Liver (tissue), 9 donors: ENCODE data around the gene DNTTIP2. TPM values are rescaled to one million over a fixed set of nuclear protein-coding genes. Genes with fewer than 3 reads are reported as not detected.

ENCODE experiments used
- DNase-seq: peaks from one replicate; pipeline ENCODE4 v3.0.0-alpha.2; 2017; ENCODE audit warnings: low spot score
- H3K27ac ChIP-seq, 2 donors: one replicate each; pipeline ENCODE4 v1.7.0; 2013; ENCODE audit warnings: inconsistent platforms in 2 of 2, low read length in 2 of 2, control low read depth in 1 of 2, low read depth in 1 of 2, mild to moderate bottlenecking in 1 of 2
- H3K27me3 ChIP-seq, 4 donors: one replicate each; pipeline versions ENCODE4 v1.6.1 to v1.7.0; 2013; ENCODE audit warnings: low read length in 3 of 4, inconsistent platforms in 1 of 4, mild to moderate bottlenecking in 1 of 4, moderate library complexity in 1 of 4; ENCODE audit not compliant: control insufficient read depth in 4 of 4, insufficient read depth in 4 of 4
- H3K36me3 ChIP-seq, 4 donors: one replicate each; pipeline versions ENCODE4 v1.6.1 to v1.7.0; 2013; ENCODE audit warnings: low read length in 3 of 4, mild to moderate bottlenecking in 3 of 4, low read depth in 1 of 4, moderate library complexity in 1 of 4; ENCODE audit not compliant: control insufficient read depth in 4 of 4, insufficient read depth in 3 of 4
- H3K4me1 ChIP-seq, 4 donors: one replicate each; pipeline versions ENCODE4 v1.6.1 to v1.7.0; 2013; ENCODE audit warnings: low read length in 3 of 4, mild to moderate bottlenecking in 3 of 4, moderate library complexity in 1 of 4; ENCODE audit not compliant: control insufficient read depth in 4 of 4, insufficient read depth in 4 of 4
- H3K4me3 ChIP-seq, 3 donors: one replicate each; pipeline versions ENCODE4 v1.6.1 to v1.7.0; 2013; ENCODE audit warnings: low read length in 3 of 3, control low read depth in 1 of 3, low read depth in 1 of 3, mild to moderate bottlenecking in 1 of 3
- H3K9ac ChIP-seq, 2 donors: one replicate each; pipeline ENCODE4 v1.7.0; 2013; ENCODE audit warnings: low read length in 2 of 2, mild to moderate bottlenecking in 2 of 2, moderate library complexity in 2 of 2, control low read depth in 1 of 2, low read depth in 1 of 2
- H3K9me3 ChIP-seq, 4 donors: one replicate each; pipeline versions ENCODE4 v1.6.1 to v1.7.0; 2013; ENCODE audit warnings: low read length in 3 of 4; ENCODE audit not compliant: control insufficient read depth in 4 of 4
- EGR1 ChIP-seq, 2 donors: IDR thresholded peaks; 2 replicates each; pipeline ENCODE4 v1.6.1; 2016 to 2018; ENCODE audit warnings: antibody characterized with exemption in 2 of 2, low read depth in 2 of 2
- FOXA1 ChIP-seq: IDR thresholded peaks from 2 replicates; pipeline ENCODE4 v1.6.1; 2016; ENCODE audit warnings: antibody characterized with exemption
- FOXA2 ChIP-seq: IDR thresholded peaks from 2 replicates; pipeline ENCODE4 v1.6.1; 2016; ENCODE audit warnings: antibody characterized with exemption
- GABPA ChIP-seq, 2 donors: IDR thresholded peaks in 1 of 2; conservative IDR thresholded peaks in 1 of 2; 2 replicates each; pipeline ENCODE4 v1.6.1; 2016; ENCODE audit warnings: antibody characterized with exemption in 2 of 2, mild to moderate bottlenecking in 1 of 2, moderate library complexity in 1 of 2
- HNF4A ChIP-seq, 2 donors: conservative IDR thresholded peaks; 2 replicates each; pipeline ENCODE4 v1.6.1; 2016; ENCODE audit warnings: antibody characterized with exemption in 2 of 2, mild to moderate bottlenecking in 2 of 2
- HNF4G ChIP-seq: IDR thresholded peaks from 2 replicates; pipeline ENCODE4 v1.6.1; 2016; ENCODE audit warnings: antibody characterized with exemption
- JUND ChIP-seq, 2 donors: IDR thresholded peaks; 2 replicates each; pipeline ENCODE4 v1.6.1; 2016; ENCODE audit warnings: antibody characterized with exemption in 2 of 2
- NR2F2 ChIP-seq: IDR thresholded peaks from 2 replicates; pipeline ENCODE4 v1.6.1; 2016; ENCODE audit warnings: antibody characterized with exemption
- RAD21 ChIP-seq, 2 donors: IDR thresholded peaks; 2 replicates each; pipeline ENCODE4 v1.6.1; 2016; ENCODE audit warnings: antibody characterized with exemption in 2 of 2, mild to moderate bottlenecking in 2 of 2
- RXRA ChIP-seq, 2 donors: IDR thresholded peaks; 2 replicates each; pipeline ENCODE4 v1.6.1; 2017 to 2018; ENCODE audit warnings: antibody characterized with exemption in 2 of 2, mild to moderate bottlenecking in 1 of 2
- SP1 ChIP-seq: IDR thresholded peaks from 2 replicates; pipeline ENCODE4 v1.6.1; 2018; ENCODE audit warnings: antibody characterized with exemption, mild to moderate bottlenecking
- TAF1 ChIP-seq: conservative IDR thresholded peaks from 2 replicates; pipeline ENCODE4 v1.6.1; 2016; ENCODE audit warnings: antibody characterized with exemption, mild to moderate bottlenecking
- YY1 ChIP-seq: IDR thresholded peaks from 2 replicates; pipeline ENCODE4 v1.6.1; 2016; ENCODE audit warnings: antibody characterized with exemption, mild to moderate bottlenecking
- WGBS: extraction: QIAGEN DNeasy Blood & Tissue Kit; methylation state at CpG from one replicate; pipeline ENCODE4 v1.1.7; 2013; 5-methylcytosine and 5-hydroxymethylcytosine counted together
- polyA plus RNA-seq, 2 donors: library from polyadenylated mRNA; stranded (reverse) in 1 of 2; unstranded in 1 of 2; fragments of 200-250 nt in 1 of 2; fragments of >200 nt in 1 of 2; fragmentation: Nextera tagmentation in 1 of 2; extraction: Ambion mirVana in 1 of 2; gene quantifications; one replicate each; pipeline versions ENCODE4 v1.2.1 to v1.2.3, GENCODE V29; 2013 to 2015
- total RNA-seq, 2 donors: library from RNA; depleted of rRNA; stranded (reverse); fragments of >200 nt; gene quantifications; one replicate each; pipeline ENCODE4 v1.2.3, GENCODE V29; 2014
- TF ChIP-seq, protein P1 (sequence below): IDR thresholded peaks from 2 replicates; pipeline ENCODE4 v1.6.1; 2016; ENCODE audit warnings: antibody characterized with exemption, mild to moderate bottlenecking
- TF ChIP-seq, protein P2 (sequence below): IDR thresholded peaks from 2 replicates; pipeline ENCODE4 v1.6.1; 2016; ENCODE audit warnings: antibody characterized with exemption
- TF ChIP-seq, protein P3 (sequence below): fragments of 150-350 bp; IDR thresholded peaks from 2 replicates; pipeline ENCODE4 v1.5.1; 2017; ENCODE audit warnings: improper control_type of control experiment, low read depth, low read length; ENCODE audit not compliant: missing input control
- TF ChIP-seq, protein P4 (sequence below): IDR thresholded peaks from 2 replicates; pipeline ENCODE4 v1.6.1; 2016; ENCODE audit warnings: antibody characterized with exemption
- donor health status: healthy.
- donor health status: healthy.
- donor health status: healthy.
- donor health status: healthy.
- donor health status: healthy.

Gene DNTTIP2
- total and polyA plus RNA-seq, 4 donors, result 10.9 to 19.7 (median 13.4) TPM

DNA sequence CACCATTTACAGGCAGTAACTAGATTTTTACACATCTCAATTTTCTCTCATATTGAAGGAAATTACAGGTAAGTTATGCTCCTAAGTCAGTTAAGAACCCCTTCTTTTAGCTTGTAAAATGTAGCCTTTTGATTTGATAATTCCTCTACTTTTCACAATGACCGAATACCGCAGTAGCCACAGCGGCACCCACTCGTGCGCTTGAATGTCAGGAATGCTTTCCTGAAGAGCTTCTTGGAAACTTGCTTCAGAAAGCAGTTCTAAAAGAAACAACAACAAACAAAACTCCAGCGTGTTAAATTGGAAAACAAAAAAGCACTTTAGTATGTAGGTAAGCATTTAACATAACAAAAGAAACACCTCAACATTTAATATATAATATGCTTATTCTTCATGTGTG lies 9.9 kb upstream of the DNTTIP2 start:
- 92% methylated on average over 6 of the region's 6 CpGs for WGBS
- Histone ChIP-seq H3K36me3 (peaks cover 5 to 37% (median 23%) of the 10 kb centered on the region in 4 donors), H3K27me3 (no peaks in the 10 kb centered on the region), H3K4me1 (no peaks in the 10 kb centered on the region), H3K27ac (no peak overlapping the region), H3K9me3 (no peaks in the 10 kb centered on the region), H3K4me3 (no peak overlapping the region), H3K9ac (no peak overlapping the region)
- no peak for DNase-seq
- TF ChIP-seq, protein P1, sequence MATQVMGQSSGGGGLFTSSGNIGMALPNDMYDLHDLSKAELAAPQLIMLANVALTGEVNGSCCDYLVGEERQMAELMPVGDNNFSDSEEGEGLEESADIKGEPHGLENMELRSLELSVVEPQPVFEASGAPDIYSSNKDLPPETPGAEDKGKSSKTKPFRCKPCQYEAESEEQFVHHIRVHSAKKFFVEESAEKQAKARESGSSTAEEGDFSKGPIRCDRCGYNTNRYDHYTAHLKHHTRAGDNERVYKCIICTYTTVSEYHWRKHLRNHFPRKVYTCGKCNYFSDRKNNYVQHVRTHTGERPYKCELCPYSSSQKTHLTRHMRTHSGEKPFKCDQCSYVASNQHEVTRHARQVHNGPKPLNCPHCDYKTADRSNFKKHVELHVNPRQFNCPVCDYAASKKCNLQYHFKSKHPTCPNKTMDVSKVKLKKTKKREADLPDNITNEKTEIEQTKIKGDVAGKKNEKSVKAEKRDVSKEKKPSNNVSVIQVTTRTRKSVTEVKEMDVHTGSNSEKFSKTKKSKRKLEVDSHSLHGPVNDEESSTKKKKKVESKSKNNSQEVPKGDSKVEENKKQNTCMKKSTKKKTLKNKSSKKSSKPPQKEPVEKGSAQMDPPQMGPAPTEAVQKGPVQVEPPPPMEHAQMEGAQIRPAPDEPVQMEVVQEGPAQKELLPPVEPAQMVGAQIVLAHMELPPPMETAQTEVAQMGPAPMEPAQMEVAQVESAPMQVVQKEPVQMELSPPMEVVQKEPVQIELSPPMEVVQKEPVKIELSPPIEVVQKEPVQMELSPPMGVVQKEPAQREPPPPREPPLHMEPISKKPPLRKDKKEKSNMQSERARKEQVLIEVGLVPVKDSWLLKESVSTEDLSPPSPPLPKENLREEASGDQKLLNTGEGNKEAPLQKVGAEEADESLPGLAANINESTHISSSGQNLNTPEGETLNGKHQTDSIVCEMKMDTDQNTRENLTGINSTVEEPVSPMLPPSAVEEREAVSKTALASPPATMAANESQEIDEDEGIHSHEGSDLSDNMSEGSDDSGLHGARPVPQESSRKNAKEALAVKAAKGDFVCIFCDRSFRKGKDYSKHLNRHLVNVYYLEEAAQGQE, result no peak
- no peak for TF ChIP-seq HNF4A (conservative IDR thresholded peaks at IDR 0.05)
- no peak for TF ChIP-seq GABPA (IDR thresholded peaks at IDR 0.05 in 1 of 2, conservative IDR thresholded peaks at IDR 0.05 in 1 of 2)
- no peak for TF ChIP-seq YY1
- TF ChIP-seq EGR1 (IDR thresholded peaks at IDR 0.05; ENCODE audit: low read depth in 2 of 2), result no peak
- TF ChIP-seq HNF4G, result no peak
- no peak for TF ChIP-seq RAD21 (IDR thresholded peaks at IDR 0.05)
- no peak for TF ChIP-seq SP1
- no peak for TF ChIP-seq FOXA2
- TF ChIP-seq, protein P2, sequence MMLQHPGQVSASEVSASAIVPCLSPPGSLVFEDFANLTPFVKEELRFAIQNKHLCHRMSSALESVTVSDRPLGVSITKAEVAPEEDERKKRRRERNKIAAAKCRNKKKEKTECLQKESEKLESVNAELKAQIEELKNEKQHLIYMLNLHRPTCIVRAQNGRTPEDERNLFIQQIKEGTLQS, result no peak
- no peak for TF ChIP-seq RXRA (IDR thresholded peaks at IDR 0.05)
- TF ChIP-seq TAF1, result no peak
- TF ChIP-seq, protein P3, sequence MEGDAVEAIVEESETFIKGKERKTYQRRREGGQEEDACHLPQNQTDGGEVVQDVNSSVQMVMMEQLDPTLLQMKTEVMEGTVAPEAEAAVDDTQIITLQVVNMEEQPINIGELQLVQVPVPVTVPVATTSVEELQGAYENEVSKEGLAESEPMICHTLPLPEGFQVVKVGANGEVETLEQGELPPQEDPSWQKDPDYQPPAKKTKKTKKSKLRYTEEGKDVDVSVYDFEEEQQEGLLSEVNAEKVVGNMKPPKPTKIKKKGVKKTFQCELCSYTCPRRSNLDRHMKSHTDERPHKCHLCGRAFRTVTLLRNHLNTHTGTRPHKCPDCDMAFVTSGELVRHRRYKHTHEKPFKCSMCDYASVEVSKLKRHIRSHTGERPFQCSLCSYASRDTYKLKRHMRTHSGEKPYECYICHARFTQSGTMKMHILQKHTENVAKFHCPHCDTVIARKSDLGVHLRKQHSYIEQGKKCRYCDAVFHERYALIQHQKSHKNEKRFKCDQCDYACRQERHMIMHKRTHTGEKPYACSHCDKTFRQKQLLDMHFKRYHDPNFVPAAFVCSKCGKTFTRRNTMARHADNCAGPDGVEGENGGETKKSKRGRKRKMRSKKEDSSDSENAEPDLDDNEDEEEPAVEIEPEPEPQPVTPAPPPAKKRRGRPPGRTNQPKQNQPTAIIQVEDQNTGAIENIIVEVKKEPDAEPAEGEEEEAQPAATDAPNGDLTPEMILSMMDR, result no peak
- TF ChIP-seq JUND (IDR thresholded peaks at IDR 0.05), result no peak
- TF ChIP-seq NR2F2, result no peak
- TF ChIP-seq, protein P4, sequence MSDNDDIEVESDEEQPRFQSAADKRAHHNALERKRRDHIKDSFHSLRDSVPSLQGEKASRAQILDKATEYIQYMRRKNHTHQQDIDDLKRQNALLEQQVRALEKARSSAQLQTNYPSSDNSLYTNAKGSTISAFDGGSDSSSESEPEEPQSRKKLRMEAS, result no peak

DNA sequence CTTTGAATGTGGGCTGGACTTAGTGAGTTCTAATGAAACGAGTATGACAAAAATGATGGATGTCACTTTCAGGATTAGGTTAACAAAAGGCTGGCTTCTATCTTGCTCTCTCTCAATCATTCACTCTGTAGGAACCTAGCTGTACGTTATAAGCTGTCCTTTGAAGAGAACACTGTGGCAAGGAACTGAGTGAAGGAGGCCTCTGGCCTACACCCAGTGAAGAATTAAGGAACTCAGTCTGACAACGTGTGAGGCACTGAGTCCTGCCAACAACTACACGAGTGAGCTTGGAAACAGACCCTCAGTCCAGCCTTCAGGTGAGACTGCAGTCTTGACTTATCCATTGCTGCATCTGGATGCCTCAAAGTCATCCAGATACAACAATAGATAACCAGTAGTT lies 3.3 kb upstream of the DNTTIP2 start:
- Histone ChIP-seq H3K9ac (no peak overlapping the region), H3K4me1 (peaks cover 1 to 18% (median 12%) of the 10 kb centered on the region in 4 donors), H3K4me3 (no peak overlapping the region), H3K9me3 (no peaks in the 10 kb centered on the region), H3K27ac (no peak overlapping the region), H3K36me3 (peaks cover under 1 to 7% (median 3%) of the 10 kb centered on the region in 4 donors), H3K27me3 (no peaks in the 10 kb centered on the region)
- WGBS, result 86% methylated on average over 4 of the region's 4 CpGs
- no peak for DNase-seq
- no peak for TF ChIP-seq YY1
- TF ChIP-seq FOXA2, result no peak
- TF ChIP-seq, protein P2, result no peak
- no peak for TF ChIP-seq JUND (IDR thresholded peaks at IDR 0.05)
- TF ChIP-seq FOXA1, result no peak
- TF ChIP-seq RXRA (IDR thresholded peaks at IDR 0.05), result no peak
- no peak for TF ChIP-seq EGR1 (IDR thresholded peaks at IDR 0.05; ENCODE audit: low read depth in 2 of 2)
- TF ChIP-seq, protein P3, result no peak
- TF ChIP-seq, protein P1, result no peak
- no peak for TF ChIP-seq HNF4A (conservative IDR thresholded peaks at IDR 0.05)
- TF ChIP-seq HNF4G, result no peak
- TF ChIP-seq RAD21 (IDR thresholded peaks at IDR 0.05), result no peak
